C4-2B (cell line): ENCODE measurements around the gene SETBP1.

ENCODE experiments used
- CTCF ChIP-seq: fragments of 450-650 bp; conservative IDR thresholded peaks from 2 replicates; pipeline ENCODE4 v1.5.1; 2017; ENCODE audit warnings: mild to moderate bottlenecking
- ZFX ChIP-seq: fragments of 450-650 bp; IDR thresholded peaks from 2 replicates; pipeline ENCODE4 v1.6.1; 2017

DNA sequence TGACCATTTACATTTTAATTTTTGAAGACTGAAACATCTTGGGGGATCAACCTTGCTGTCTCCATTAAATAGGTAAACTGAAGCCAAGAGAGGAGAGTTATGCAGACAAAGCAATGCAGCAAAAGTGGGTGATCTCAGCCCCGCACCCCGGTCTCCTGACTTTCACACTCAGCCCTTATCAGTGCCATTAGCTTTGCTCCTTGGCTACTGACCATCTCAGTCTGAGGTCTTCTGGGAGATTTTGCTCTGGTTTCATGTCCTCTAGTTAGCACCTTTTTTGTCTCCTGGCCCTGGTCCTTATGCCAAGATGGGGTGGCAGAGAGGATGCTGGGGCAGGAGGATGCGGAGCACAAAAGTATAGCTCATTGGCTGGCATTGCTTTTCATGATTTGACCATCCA lies 61.4 kb downstream of the SETBP1 start:
- TF ChIP-seq CTCF (no peak), ZFX (no peak)
